8988T (cell line): Measurements from ENCODE around the gene SLMAP.
"Not testable (repeated sequence)": the region's sequence is repeated elsewhere in the genome, so short reads cannot be mapped to it uniquely, and the experiment has no call there.

Experiments
- DNase-seq: peaks from one replicate; pipeline ENCODE4 v3.0.0; 2011

The SLMAP gene

DNA sequence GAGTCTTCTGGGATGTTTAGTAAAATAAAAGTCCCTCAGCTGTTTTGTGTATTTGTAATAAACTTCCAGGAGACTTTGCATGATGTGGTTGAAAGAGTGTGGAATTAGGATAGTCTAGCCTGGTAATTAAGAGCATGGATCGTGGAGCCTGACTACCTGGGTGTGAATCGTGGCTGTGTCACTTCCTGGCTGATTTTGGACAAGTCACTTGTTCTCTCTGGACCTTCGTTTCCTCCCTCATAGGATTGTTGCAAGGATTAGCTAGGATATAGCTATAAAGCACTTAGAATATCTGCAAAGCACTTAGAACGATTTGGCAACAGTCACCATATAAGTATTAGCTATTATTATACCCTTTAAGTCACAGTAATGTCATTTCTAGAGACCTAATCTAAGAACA lies 40.2 kb downstream of the SLMAP start:
- DNase-seq = no peak

DNA sequence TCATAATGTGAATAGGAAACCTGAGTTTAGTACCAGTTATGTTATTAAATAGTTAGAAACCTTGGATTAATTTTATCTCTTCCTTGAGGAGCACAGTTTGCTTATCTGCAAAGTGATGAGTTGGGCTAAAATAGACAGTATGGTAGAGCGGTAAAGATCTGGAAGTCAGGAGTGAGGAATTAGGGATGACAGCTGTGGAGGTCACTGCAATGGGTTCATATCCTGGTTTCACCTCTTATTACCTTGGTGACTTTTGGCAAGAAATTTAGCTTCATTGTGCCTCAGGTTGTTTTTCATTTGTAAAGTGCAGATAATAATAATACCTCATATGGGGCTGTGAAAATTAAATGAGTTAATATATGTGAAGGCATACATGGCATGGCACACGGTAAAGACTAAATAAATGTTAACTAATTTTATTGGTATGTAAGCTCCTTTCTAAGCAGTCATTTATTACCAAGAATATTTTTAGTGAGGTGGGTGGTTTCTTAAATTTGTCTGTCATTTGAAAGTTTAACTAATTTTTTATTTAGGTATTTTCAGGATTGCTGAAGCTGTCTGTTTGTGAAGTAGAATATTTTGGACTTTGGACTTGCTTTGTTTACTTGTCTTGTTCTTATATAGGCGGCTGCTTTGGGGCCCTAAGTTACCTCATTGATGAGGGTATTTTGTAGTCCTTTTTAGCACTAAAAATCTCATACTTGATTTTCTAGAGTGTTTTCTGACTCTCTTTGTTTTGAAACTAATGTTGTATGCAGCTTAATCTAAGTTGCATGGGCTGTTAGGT lies 41.8 kb downstream of the SLMAP start:
- no peak for DNase-seq

DNA sequence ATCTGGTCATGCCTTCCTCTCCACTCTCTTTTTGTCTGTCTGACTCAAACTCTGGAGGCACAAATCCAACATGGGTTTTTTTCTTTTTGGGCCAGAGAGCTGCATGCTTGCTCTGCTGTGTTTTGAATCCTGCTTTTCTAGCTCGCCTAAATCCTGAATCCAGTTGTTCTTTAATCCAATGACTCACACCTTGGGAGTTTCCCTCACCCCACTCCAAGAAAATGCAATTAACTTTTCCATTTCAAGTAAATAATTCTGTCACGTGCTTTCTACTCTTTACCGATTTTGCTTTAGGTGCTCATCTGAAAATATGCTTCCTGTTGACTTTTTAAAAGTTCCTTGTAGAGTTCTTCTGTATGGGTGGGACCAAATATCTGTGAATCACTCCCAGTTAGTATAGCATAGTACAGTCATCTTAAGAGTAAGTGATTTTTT lies 47.6 kb downstream of the SLMAP start:
- DNase-seq = no peak

- no peak for DNase-seq
Observed at GRCh38 chr3:57805266-57805665, 49.2 kb downstream of the SLMAP start.

GRCh38 chr3:57805674-57806073 lies 49.6 kb downstream of the SLMAP start:
- peak; percentile 37 for DNase-seq

- DNase-seq = not testable (repeated sequence)
Observed at GRCh38 chr3:57806195-57806594, 50.1 kb downstream of the SLMAP start.

DNA sequence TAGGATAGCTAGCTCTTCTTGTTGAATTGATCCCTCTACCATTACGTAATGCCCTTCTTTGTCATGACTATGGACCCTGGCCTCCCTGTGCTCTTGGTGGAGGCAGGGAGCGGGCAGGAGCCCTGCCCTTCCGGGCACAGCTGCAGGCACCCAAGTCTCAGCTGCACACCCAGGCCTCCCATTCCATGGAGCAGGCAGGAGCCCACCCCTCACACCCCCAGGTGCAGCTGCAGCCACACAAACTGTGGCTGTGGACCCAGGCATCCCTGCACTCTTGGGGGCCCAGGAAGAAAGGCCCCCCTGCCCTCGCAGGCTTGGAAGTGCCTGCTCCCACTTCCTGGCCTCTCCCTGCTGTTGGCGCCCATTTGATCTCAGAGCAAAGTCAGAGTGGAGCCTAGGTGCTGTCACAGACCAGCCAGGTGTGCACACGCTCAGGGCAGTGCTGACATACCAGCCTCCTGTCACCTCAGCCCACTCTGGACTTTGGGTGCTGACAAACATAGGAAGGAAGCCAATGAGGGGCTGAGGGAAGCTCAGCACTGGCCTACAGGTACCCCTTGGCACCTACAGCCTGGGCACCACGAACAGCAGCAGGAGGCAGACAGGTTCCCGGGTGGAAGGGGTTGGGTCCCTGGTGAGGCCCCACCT lies 53.0 kb downstream of the SLMAP start:
- no peak for DNase-seq

- DNase-seq = no peak
Observed at GRCh38 chr3:57809609-57809968, 53.5 kb downstream of the SLMAP start.

GRCh38 chr3:57810048-57810447 lies 53.9 kb downstream of the SLMAP start:
- no peak for DNase-seq

- no peak for DNase-seq
Observed at GRCh38 chr3:57810471-57811137, 54.5 kb downstream of the SLMAP start.

DNA sequence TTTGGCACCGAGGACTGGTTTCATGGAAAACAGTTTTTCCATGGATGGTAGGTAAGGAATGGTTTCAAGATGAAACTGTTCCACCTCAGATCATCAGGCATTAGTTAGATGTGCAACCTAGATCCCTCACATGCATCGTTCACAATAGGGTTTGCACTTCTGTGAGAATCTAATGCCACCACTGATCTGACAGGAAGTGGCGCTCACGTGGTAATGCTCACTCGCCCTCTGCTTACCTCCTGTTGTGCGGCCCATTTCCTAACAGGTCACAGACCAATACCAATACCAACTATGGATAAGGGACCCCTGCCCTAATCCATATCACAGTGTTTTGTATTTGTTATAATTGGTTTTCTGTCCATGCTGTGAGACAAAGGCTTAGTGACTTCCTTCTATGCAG lies 58.9 kb downstream of the SLMAP start:
- DNase-seq = no peak

- no peak for DNase-seq
Observed at GRCh38 chr3:57816471-57817095, 60.5 kb downstream of the SLMAP start.

GRCh38 chr3:57818772-57819171 lies 62.7 kb downstream of the SLMAP start:
- no peak for DNase-seq

DNA sequence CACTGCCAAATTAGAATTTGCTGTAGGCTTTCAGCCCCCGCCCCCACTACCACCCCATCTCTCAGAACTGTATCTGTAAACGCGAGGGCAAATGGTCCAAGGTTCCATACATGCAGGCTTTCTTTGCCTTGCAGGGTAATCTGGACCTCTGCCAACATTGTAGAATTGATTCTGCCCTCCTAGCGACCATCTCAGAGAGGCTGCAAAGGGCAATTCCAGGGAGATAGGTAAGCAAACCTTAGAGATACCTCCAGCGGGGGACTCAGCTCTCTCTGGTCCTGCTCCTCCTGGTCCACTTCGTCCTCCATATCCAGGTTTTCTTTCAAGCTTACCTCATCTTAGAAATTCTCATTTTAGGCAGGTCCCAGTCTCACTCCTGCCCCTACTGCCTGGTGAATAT lies 64.4 kb downstream of the SLMAP start:
- DNase-seq = no peak

- DNase-seq = no peak
Observed at GRCh38 chr3:57821765-57822164, 65.7 kb downstream of the SLMAP start.

GRCh38 chr3:57822686-57823085 lies 66.6 kb downstream of the SLMAP start:
- no peak for DNase-seq

DNA sequence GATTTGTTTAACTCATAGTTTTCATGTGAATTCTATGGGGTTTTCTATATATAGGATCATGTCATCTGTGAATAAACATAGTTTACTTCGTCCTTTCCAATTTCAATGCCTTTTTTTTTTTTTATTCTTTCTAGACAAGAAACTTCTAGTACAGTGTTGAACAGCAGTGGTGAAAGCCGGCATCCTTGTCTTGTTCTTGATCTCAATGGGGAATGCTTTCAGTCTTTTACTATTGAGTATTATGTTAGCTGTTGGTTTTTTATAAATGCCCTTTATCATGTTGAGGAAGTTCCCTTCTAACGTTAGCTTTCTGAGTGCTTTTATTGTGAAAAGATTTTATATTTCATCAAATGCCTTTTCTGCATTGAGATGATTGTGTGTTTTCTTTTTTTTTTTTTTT lies 69.0 kb downstream of the SLMAP start:
- DNase-seq = no peak

GRCh38 chr3:57826245-57826951 lies 70.3 kb downstream of the SLMAP start:
- no peak for DNase-seq

DNA sequence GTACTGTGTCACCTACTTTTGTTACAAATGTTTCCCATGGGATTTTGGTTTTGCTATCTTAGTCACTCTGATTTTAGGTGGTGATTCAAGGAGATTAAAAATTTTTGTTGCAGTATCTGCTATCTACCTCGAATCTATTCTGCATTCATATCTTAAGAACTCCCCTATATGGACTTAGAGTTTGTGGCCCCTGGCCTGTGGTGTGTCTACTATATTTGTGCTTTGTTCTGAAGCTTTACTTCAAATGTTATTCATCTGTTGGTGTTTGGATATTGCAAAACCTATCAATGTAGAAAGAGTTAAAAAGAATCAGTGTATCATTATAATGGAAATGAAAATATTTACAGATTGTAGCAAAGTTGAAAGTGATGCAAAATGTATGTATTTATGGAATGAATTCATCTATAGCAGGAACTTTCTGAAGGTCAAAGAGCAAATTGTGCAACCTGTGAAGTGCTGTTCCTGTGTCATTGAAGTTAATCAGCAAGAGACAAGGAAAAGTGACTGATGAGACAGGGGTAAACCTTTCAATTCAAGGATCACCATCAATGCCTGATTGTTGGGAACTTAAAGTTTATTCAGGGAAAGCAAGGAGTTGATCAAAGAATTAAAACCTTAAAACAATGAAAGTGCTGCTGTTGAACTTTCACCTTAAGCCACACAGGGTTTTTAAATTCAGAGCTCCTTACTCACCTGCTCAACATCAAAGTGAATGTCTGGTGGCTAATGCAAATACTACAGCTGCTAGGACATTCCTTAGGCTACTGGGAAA lies 71.0 kb downstream of the SLMAP start:
- no peak for DNase-seq

GRCh38 chr3:57827757-57828156 lies 71.6 kb downstream of the SLMAP start:
- no peak for DNase-seq

- no peak for DNase-seq
Observed at GRCh38 chr3:57832486-57832885, 76.4 kb downstream of the SLMAP start.

- no peak for DNase-seq
Observed at GRCh38 chr3:57832900-57833313, 76.8 kb downstream of the SLMAP start.
